Keratinocyte (primary cell): Measurements from ENCODE around the gene KEAP1.

Experiments used
- CTCF ChIP-seq, 3 experiments: IDR thresholded peaks in 1 of 3; conservative IDR thresholded peaks in 1 of 3; optimal IDR thresholded peaks in 1 of 3; 2 replicates in 2 of 3; 3 replicates in 1 of 3; pipeline versions ENCODE3 to v1.5.1; 2011; ENCODE audit warnings: low read length in 3 of 3, mild to moderate bottlenecking in 3 of 3, moderate library complexity in 2 of 3, control low read depth in 1 of 3, inconsistent platforms in 1 of 3; ENCODE audit not compliant: insufficient read depth in 2 of 3; ENCODE audit errors: extremely low read depth in 1 of 3
- EZH2 ChIP-seq: IDR thresholded peaks from one replicate; pipeline ENCODE4 v1.6.1; 2012; ENCODE audit warnings: inconsistent platforms, mild to moderate bottlenecking, low read length, moderate library complexity

DNA sequence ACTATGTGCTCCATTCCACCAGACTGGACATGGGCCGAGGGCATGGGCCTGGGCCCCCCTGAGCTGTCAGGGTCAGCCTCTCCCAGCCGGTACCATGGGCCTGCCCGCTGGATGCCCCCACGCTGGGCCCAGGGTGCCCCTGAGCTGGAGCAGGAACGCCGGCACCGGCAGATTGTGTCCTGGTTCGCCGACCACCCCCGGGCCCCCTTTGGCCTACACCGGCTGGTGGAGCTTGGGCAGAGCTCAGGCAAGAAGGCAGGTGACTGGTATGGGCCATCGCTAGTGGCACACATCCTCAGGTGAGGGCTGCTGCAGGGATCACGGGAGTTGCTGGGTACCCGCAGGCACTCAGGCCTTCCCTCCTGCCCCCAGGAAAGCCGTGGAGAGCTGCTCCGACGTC lies 43.7 kb upstream of the KEAP1 start:
- TF ChIP-seq CTCF (optimal IDR thresholded peaks at IDR 0.05 in 1 of 3, IDR thresholded peaks at IDR 0.05 in 1 of 3, conservative IDR thresholded peaks at IDR 0.05 in 1 of 3; ENCODE audit: extremely low read depth in 1 of 3, insufficient read depth in 2 of 3, low read length in 3 of 3) (no peak), EZH2 (no peak)
